ENCODE results near the gene FGF22.

The FGF22 gene

DNA sequence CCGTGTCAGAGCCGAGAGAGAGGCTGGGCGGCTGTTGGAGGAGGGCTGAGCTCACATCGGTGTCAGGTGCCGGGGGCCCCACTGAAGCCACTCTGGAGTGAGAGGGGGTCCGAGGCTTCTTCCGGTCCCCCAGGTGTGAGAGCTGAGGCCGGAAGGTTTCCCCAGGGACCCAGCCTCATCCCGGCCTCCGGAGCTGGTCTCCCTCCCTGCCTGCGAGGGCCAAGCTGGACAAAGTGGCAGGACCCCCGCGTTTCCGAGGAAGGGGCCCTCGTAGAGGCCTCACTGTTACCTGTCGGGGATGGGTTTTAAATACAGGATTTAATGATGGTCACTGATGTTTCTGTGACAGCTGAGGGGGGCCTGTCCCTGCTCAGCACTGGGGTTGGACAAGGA is 43.4 kb upstream of the FGF22 start:
- H3K27me3 ChIP-seq (replicated peaks; ENCODE audit: insufficient read depth, low read length), result peaks cover 93% of the 10 kb centered on the region
- no peak overlapping the region for H3K4me2 ChIP-seq (ENCODE audit: low read depth, low read length)
- TF ChIP-seq EZH2phosphoT487 (IDR thresholded peaks at IDR 0.05; ENCODE audit: low read length) (no peak), EZH2 (optimal IDR thresholded peaks at IDR 0.05; ENCODE audit: low read depth, low read length) (no peak)
- TF ChIP-seq, protein P1, sequence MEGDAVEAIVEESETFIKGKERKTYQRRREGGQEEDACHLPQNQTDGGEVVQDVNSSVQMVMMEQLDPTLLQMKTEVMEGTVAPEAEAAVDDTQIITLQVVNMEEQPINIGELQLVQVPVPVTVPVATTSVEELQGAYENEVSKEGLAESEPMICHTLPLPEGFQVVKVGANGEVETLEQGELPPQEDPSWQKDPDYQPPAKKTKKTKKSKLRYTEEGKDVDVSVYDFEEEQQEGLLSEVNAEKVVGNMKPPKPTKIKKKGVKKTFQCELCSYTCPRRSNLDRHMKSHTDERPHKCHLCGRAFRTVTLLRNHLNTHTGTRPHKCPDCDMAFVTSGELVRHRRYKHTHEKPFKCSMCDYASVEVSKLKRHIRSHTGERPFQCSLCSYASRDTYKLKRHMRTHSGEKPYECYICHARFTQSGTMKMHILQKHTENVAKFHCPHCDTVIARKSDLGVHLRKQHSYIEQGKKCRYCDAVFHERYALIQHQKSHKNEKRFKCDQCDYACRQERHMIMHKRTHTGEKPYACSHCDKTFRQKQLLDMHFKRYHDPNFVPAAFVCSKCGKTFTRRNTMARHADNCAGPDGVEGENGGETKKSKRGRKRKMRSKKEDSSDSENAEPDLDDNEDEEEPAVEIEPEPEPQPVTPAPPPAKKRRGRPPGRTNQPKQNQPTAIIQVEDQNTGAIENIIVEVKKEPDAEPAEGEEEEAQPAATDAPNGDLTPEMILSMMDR (IDR thresholded peaks at IDR 0.05; ENCODE audit: low read length), result no peak
- H3K4me1 ChIP-seq (ENCODE audit: low read length), result no peaks in the 10 kb centered on the region
- H2AFZ ChIP-seq (ENCODE audit: low read length), result no peak overlapping the region
- H3K9ac ChIP-seq (ENCODE audit: low read length), result no peak overlapping the region
- H3K4me3 ChIP-seq (ENCODE audit: low read length), result no peak overlapping the region
- DNase-seq, result no peak
- no peak overlapping the region for H3K27ac ChIP-seq (ENCODE audit: low read length)
- no peaks in the 10 kb centered on the region for H3F3A ChIP-seq (ENCODE audit: insufficient read depth, low read length)
- no peaks in the 10 kb centered on the region for H3K79me2 ChIP-seq (ENCODE audit: low read length)
- no peaks in the 10 kb centered on the region for H3K9me3 ChIP-seq (replicated peaks; ENCODE audit: insufficient read depth, low read length)
- no peaks in the 10 kb centered on the region for H3K9me2 ChIP-seq (replicated peaks; ENCODE audit: insufficient read depth, low read length)
- H3K36me3 ChIP-seq (replicated peaks; ENCODE audit: insufficient read depth, low read length), result no peaks in the 10 kb centered on the region
- no peaks in the 10 kb centered on the region for H4K20me1 ChIP-seq (ENCODE audit: insufficient read depth, low read length)

DNA sequence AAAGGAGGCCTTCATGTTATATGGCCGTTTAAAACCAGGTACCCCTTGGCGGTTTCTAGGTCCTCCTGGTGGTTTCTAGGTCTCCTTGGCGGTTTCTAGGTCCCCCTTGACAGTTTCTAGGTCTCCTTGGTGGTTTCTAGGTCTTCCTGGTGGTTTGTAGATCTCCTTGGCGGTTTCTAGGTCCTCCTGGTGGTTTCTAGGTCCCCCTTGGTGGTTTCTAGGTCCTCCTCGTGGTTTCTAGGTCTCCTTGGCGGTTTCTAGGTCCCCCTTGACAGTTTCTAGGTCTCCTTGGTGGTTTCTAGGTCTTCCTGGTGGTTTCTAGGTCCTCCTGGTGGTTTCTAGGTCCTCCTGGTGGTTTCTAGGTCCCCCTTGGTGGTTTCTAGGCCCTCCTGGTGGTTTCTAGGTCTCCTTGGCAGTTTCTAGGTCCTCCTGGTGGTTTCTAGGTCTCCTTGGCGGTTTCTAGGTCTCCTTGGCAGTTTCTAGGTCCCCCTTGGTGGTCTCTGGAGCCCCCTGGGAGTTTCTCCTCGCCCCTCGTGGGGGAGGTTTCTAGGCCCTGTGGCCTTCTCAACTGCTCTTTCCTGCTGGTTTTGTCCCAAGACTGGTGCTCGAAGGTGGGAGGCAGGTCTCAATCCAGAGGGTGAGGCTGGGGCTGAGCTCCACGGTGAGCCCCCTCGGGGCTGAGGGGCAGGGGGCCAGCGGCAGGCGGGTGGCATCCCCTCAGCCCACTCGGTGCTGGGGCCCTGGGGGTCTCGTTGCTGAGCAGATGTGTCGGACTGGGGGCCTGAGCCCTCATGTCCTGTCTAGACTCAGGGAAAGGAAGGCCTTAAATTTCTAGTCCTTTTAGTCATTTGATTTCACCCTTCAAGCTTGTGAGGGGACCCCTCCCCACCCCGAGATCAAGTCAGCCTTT is 42.0 kb upstream of the FGF22 start:
- no peak for DNase-seq
- Histone ChIP-seq H2AFZ (ENCODE audit: low read length) (no peak overlapping the region), H4K20me1 (ENCODE audit: insufficient read depth, low read length) (no peaks in the 10 kb centered on the region), H3K9ac (ENCODE audit: low read length) (no peak overlapping the region), H3K27me3 (replicated peaks; ENCODE audit: insufficient read depth, low read length) (peaks cover 79% of the 10 kb centered on the region), H3K9me2 (replicated peaks; ENCODE audit: insufficient read depth, low read length) (no peaks in the 10 kb centered on the region), H3K36me3 (replicated peaks; ENCODE audit: insufficient read depth, low read length) (no peaks in the 10 kb centered on the region), H3K4me2 (ENCODE audit: low read depth, low read length) (no peak overlapping the region), H3F3A (ENCODE audit: insufficient read depth, low read length) (no peaks in the 10 kb centered on the region), H3K4me1 (ENCODE audit: low read length) (no peaks in the 10 kb centered on the region), H3K27ac (ENCODE audit: low read length) (no peak overlapping the region), H3K9me3 (replicated peaks; ENCODE audit: insufficient read depth, low read length) (no peaks in the 10 kb centered on the region), H3K79me2 (ENCODE audit: low read length) (no peaks in the 10 kb centered on the region), H3K4me3 (ENCODE audit: low read length) (no peak overlapping the region)
- no peak for TF ChIP-seq EZH2phosphoT487 (IDR thresholded peaks at IDR 0.05; ENCODE audit: low read length)

DNA sequence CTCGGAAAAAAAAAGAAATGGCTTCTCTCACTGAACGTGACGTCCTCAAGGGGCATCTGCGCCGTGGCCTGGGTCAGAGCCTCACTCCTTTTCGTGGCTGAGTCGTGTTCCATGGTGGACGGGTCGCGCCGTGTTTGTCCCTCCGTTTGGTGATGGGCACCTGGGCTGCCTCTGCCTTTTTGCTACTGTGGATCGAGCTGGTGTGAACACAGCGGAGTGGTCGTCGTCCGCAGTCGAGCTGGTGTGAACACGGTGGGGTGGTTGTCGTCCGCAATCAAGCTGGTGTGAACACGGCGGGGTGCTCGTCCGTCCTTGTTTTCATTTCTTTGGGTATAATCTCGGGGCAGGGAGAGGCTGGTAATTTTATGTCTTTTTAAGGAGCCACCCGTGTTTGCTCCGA is 38.4 kb upstream of the FGF22 start:
- no peaks in the 10 kb centered on the region for H3K9me3 ChIP-seq (replicated peaks; ENCODE audit: insufficient read depth, low read length)
- no peaks in the 10 kb centered on the region for H3K79me2 ChIP-seq (ENCODE audit: low read length)
- H3K27me3 ChIP-seq (replicated peaks; ENCODE audit: insufficient read depth, low read length), result peaks cover 42% of the 10 kb centered on the region
- H3K9ac ChIP-seq (ENCODE audit: low read length), result no peak overlapping the region
- H4K20me1 ChIP-seq (ENCODE audit: insufficient read depth, low read length), result no peaks in the 10 kb centered on the region
- no peaks in the 10 kb centered on the region for H3K9me2 ChIP-seq (replicated peaks; ENCODE audit: insufficient read depth, low read length)
- no peak overlapping the region for H3K4me2 ChIP-seq (ENCODE audit: low read depth, low read length)
- H3K4me1 ChIP-seq (ENCODE audit: low read length), result no peaks in the 10 kb centered on the region
- H2AFZ ChIP-seq (ENCODE audit: low read length), result no peak overlapping the region
- no peak for DNase-seq
- no peaks in the 10 kb centered on the region for H3K36me3 ChIP-seq (replicated peaks; ENCODE audit: insufficient read depth, low read length)
- H3K27ac ChIP-seq (ENCODE audit: low read length), result no peak overlapping the region
- TF ChIP-seq EZH2 (optimal IDR thresholded peaks at IDR 0.05; ENCODE audit: low read depth, low read length), result no peak
- TF ChIP-seq, protein P1 (IDR thresholded peaks at IDR 0.05; ENCODE audit: low read length), result no peak
- no peak for TF ChIP-seq EZH2phosphoT487 (IDR thresholded peaks at IDR 0.05; ENCODE audit: low read length)
- no peaks in the 10 kb centered on the region for H3F3A ChIP-seq (ENCODE audit: insufficient read depth, low read length)
- H3K4me3 ChIP-seq (ENCODE audit: low read length), result no peak overlapping the region

DNA sequence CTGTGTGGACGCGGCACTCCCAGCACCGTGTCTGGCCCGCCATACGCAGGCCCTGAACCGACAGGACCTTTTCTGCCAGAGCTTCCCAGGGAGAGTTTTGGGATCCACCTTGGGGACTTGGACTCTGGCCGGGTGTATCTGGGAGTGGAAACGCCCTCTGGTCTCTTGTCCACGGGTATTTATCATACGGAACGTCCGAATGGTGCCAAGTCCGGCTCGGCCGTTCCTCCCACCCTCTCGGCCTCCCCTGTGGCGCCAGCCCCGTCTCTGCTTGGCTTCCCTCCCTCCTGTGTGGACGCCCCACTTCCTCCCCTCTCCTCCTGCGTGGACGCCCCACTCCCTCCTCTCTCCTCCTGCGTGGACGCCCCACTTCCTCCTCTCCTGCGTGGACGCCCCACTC is 37.9 kb upstream of the FGF22 start:
- no peak for TF ChIP-seq EZH2phosphoT487 (IDR thresholded peaks at IDR 0.05; ENCODE audit: low read length)
- TF ChIP-seq, protein P1 (IDR thresholded peaks at IDR 0.05; ENCODE audit: low read length), result no peak
- no peak for TF ChIP-seq EZH2 (optimal IDR thresholded peaks at IDR 0.05; ENCODE audit: low read depth, low read length)

More for the DNA sequence above, 37.9 kb upstream of the FGF22 start:
- Histone ChIP-seq H2AFZ (ENCODE audit: low read length) (no peak overlapping the region), H3K4me1 (ENCODE audit: low read length) (no peaks in the 10 kb centered on the region), H3K9me2 (replicated peaks; ENCODE audit: insufficient read depth, low read length) (no peaks in the 10 kb centered on the region), H3K79me2 (ENCODE audit: low read length) (no peaks in the 10 kb centered on the region), H4K20me1 (ENCODE audit: insufficient read depth, low read length) (no peaks in the 10 kb centered on the region), H3K4me2 (ENCODE audit: low read depth, low read length) (no peak overlapping the region), H3K36me3 (replicated peaks; ENCODE audit: insufficient read depth, low read length) (no peaks in the 10 kb centered on the region), H3K9me3 (replicated peaks; ENCODE audit: insufficient read depth, low read length) (no peaks in the 10 kb centered on the region), H3K27ac (ENCODE audit: low read length) (no peak overlapping the region), H3F3A (ENCODE audit: insufficient read depth, low read length) (no peaks in the 10 kb centered on the region), H3K4me3 (ENCODE audit: low read length) (no peak overlapping the region), H3K9ac (ENCODE audit: low read length) (no peak overlapping the region), H3K27me3 (replicated peaks; ENCODE audit: insufficient read depth, low read length) (peaks cover 37% of the 10 kb centered on the region)
- DNase-seq, result no peak

All from MM.1S (cell line).